Myocyte (in vitro differentiated cells): ENCODE data around the gene COPA. TPM values are rescaled to one million over a fixed set of nuclear protein-coding genes. Genes with fewer than 3 reads are reported as not detected.

Experiments
- DNase-seq: peaks from one replicate; pipeline ENCODE4 v3.0.0-alpha.2; 2012; ENCODE audit warnings: low read depth
- total RNA-seq: library from RNA; depleted of rRNA; stranded (reverse); fragments of >200 nt; gene quantifications from 2 replicates; pipeline ENCODE4 v1.2.3, GENCODE V29; 2014

The COPA gene
- total RNA-seq, 1 donor from 2014 or later = 138 TPM

DNA sequence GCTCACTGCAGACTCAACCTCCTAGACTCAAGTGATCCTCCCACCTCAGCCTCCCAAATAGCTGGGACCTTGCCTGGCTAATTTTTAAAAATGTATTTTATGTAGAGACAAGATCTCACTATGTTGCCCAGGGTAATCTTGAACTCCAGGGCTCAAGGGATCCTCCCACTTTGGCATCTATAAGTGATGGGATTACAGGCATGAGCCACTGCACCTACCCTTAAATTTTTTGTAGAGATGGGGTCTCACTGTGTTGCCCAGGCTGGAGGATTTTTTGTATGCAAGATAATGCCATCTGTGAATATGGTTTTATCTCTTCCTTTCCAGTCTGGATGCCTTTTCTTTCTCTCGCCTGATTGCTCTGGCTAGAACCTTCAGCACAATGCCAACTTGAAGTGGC, 72.0 kb downstream of the COPA start:
- DNase-seq = no peak

DNA sequence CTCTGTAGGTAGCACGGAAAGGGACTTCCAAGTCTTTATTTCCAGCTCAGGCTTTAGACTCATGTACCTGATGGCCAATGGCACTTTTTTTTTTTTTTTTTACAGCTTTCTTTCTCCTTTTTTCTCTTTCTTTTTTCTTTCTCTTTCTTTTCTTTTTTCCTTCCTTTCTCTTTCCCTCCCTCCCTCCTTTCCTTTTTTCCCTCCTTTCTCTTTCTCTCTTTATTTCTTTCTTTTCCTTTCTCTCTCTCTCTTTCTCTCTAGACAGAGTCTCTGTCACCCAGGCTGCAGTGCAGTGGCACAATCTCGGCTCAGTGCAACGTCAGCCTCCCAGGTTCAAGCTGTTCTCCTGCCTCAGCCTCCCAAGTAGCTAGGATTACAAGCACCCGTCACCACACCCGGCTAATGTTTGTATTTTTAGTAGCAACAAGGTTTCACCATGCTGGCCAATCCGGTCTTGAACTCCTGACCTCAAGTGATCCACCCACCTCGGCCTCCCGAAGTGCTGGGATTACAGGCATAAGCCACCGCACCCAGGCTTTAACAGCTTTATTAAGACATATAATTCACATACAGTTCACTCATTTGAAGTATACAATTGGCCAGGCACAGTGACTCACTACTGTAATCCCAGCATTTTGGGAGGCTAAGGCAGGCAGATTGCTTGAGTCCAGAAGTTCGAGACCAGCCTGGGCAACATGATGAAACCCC, 75.6 kb downstream of the COPA start:
- DNase-seq = no peak

GRCh38 chr1:160264795-160265307, 78.2 kb downstream of the COPA start:
- DNase-seq = no peak

GRCh38 chr1:160261893-160262794, 80.9 kb downstream of the COPA start, which contains the start of gene DCAF8:
Gene DCAF8 (minus strand): TSS chr1:160262549. CDS start chr1:160244008, 18,541 bp downstream.
- DNase-seq = peak; percentile 99

DNA sequence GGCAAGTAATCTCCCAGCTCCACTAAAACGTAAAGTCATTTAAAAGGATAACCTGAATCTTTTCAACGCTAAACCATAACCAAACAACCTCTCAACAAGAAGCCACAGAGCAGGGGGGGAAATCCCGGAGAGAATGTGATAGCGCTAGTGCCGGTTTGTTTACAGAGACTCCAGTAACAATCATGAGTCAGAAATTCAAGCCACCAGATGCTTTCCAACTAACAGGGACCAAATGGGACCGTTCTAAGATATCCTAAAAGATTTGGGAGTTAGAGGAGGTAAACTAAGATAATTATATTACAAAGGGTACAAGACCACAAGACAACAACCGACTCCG, 81.5 kb downstream of the COPA start:
- peak; percentile 82 for DNase-seq

DNA sequence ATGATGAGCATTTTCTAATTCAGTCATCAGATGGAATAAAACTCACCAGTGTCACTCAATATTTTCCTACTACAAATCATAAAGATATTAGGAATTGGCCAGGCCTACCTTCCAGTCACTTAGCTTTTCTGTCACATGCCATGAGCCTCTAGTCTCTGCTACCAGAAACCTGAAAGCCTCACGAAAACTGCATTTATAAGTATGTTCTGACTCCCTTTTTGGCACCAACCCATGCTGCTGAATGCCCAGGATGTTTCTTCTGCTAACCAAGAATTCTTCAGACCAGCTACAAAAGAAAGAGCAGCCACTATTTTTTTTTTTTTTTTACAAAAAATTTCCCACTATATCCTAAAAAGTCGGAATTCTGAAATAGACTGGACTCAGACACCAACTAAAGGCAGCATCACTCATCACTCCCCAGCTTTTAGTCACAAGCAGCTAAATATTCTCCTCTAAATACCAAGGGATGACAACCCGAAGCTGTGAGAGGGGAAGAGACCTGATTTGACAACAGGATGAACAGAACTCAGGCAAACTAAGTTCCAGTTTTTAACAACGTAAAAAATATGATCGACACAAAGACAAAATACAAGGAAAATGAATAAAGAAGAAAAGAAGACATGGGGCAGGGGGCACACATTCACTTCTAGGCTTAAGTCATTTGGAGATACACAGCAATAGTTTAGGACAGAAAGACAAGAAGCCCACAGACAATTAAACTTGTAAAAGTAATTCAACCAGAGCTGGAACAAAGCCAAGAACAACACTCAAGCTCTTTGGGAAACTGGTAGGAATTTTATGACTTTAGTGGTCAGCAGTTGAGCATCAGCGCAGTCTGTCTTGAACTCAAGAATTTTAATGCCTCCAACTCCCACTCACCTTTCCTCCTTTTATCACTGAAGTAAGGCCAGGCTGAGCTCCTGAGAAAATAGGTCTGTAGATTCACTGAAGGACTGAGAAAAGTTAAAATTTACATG, 82.4 kb downstream of the COPA start:
- peak; percentile 77 for DNase-seq

GRCh38 chr1:160258177-160258798, 84.8 kb downstream of the COPA start:
- no peak for DNase-seq

DNA sequence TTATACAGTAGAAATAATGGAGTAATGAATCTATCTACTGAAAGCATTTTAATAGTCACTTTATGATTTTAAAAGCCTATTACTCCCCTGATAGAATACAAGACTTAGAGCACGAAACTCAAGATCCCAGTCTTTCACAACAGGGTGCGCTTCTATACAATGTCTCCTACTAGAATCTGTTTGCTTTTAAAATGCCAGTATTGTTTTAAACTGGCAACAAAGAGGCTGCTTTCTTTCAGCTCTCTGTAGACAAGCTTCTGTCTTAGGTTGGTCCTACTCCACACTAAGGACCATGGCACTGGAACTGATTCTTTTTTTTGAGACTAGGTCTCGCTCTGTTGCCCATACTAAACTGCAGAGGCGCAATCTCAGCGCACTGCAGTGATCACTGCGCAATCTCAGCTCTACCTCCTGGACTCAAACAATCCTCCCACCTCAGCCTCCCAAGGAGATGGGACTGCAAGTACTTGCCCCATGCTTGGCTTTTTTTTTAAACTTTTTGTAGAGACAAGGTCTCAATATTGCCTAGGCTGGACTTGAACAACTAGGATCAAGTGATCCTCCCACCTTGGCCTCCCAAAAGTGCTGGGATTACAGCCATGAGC, 85.5 kb downstream of the COPA start:
- no peak for DNase-seq

DNA sequence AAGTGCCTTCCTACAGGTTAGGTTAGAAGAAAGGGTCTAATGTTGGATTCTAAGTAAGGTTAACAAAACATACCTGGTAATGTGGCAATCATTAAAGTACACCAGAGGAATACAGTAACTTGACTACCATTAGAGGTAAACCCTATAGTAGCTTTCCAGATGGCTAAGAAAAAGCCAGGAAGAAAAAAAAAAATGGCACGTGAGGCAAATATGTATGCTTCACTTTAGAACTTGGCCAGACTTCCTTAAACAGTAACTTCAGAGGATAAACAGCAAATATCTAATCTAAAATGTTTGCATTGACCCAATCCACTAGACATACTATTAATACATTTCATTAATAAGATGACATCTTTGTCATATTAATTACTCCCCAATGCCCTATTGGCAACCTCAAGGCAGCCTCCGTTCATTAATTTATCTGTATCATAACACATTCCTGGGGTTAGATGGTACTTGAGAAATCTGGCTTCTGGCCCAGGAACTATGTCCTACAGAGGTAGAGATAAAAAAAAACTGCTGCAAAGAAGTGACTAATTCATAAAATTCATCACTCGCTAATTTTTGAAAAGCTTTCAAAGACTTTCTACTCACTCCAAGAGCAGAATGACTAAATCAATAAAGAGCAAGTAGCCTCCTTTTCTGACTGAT, 86.5 kb downstream of the COPA start:
- DNase-seq = no peak

GRCh38 chr1:160255781-160256300, 87.2 kb downstream of the COPA start:
- DNase-seq = no peak

GRCh38 chr1:160251687-160252526, 91.1 kb downstream of the COPA start:
- DNase-seq = peak; percentile 82

DNA sequence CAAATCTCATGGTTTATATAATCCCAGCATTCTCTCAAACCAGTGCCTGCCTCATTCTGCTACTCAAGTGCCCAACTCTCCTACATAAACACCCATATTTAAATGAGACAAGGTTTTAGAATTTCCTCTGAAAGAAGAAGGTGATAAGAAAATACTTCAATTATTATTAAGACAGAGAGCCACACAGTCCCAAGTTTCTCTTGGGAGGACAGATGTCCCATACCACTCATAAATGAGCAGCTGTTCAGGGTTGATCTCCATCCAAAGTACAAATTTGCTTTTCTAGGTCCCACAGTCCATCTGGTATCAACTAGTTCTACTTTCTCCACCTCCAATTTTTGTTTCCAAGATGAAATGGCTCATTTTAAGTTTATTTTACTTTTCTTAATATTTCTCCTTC, 92.0 kb downstream of the COPA start:
- peak; percentile 66 for DNase-seq

GRCh38 chr1:160247053-160247452, 96.0 kb downstream of the COPA start:
- DNase-seq = no peak

- no peak for DNase-seq
Measured at GRCh38 chr1:160245434-160245833, 97.6 kb downstream of the COPA start.

- DNase-seq = no peak
Measured at GRCh38 chr1:160244209-160244608, 98.8 kb downstream of the COPA start.

GRCh38 chr1:160243767-160244166, 99.3 kb downstream of the COPA start:
- DNase-seq = no peak

GRCh38 chr1:160239582-160240299, 103.3 kb downstream of the COPA start:
- DNase-seq = no peak
